ENCODE measurements around the gene RIMBP2.

The RIMBP2 gene

DNA sequence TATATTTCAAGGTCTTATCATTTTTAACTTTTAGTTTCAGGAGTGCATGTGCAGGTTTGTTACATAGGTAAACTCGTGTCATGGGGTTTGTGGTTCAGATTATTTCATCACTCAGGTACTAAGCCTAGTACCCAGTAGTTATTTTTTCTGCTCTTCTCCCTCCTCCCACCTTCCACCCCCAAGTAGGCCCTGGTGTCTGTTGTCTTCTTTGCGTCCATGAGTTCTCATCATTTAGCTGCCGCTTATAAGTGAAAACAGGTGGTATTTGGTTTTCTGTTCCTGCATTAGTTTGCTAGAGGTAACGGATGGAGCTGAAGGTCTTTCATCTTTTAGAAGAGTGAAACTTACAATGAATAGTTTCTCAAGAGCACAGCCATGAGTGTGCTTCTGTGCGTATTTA is 354.0 kb downstream of the RIMBP2 start:
- no peak for DNase-seq (ENCODE audit: extremely low read depth, low read depth)
- TF ChIP-seq, protein P1, sequence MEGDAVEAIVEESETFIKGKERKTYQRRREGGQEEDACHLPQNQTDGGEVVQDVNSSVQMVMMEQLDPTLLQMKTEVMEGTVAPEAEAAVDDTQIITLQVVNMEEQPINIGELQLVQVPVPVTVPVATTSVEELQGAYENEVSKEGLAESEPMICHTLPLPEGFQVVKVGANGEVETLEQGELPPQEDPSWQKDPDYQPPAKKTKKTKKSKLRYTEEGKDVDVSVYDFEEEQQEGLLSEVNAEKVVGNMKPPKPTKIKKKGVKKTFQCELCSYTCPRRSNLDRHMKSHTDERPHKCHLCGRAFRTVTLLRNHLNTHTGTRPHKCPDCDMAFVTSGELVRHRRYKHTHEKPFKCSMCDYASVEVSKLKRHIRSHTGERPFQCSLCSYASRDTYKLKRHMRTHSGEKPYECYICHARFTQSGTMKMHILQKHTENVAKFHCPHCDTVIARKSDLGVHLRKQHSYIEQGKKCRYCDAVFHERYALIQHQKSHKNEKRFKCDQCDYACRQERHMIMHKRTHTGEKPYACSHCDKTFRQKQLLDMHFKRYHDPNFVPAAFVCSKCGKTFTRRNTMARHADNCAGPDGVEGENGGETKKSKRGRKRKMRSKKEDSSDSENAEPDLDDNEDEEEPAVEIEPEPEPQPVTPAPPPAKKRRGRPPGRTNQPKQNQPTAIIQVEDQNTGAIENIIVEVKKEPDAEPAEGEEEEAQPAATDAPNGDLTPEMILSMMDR (IDR thresholded peaks at IDR 0.05; ENCODE audit: low read depth, low read length, missing control alignments): no peak
- no peak overlapping the region for H3K4me3 ChIP-seq (replicated peaks; ENCODE audit: low read depth, low read length)

DNA sequence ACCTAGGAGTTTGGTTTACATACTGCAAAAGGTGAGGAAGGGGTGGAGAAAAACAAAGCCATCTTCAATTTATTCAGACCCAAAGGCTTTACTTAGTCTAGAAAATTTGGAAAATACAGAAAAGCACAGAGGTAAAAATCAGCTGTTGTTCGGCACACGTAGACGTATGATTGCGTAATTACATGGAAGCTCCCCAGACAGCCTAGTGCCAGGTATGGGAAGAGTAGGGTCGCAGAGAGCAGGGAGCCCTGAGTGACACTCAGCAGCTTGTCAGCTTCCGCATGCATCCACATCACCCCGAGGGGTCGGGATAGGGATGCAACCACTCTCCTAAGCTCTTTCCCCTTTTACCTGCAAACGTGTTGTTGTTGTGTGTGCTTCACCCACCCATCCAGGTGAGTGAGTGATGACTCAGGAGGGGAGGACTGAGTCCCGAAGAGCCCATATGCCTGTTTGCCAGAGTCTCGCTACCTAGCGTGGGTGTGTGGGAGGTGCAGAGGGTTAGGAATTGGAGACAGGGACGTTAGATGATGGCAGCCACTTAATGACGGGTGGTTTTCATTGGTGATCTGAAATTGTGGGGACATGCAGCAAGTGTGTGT is 358.3 kb downstream of the RIMBP2 start:
- DNase-seq (ENCODE audit: extremely low read depth, low read depth): no peak
- no peak overlapping the region for H3K4me3 ChIP-seq (replicated peaks; ENCODE audit: low read depth, low read length)
- TF ChIP-seq, protein P1 (IDR thresholded peaks at IDR 0.05; ENCODE audit: low read depth, low read length, missing control alignments): no peak

DNA sequence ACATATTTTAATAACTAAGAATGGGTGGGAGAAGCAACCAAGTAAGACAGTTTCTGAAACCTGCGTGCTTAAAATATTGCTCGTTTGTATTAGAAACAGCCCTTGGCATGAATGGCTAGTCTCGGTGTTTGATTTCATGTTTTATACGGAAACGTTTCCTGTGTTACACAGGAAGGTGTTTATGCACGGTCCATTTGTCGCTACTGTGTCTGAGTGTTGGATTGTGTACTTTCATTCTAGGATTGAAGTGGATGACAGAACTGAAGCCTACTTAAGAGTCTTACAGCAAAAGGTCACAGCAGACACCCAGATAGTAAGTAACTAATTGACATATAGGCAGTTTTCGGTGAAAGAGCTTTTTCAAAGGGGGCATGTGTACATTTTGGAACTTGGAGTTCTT is 358.9 kb downstream of the RIMBP2 start:
- no peak overlapping the region for H3K4me3 ChIP-seq (replicated peaks; ENCODE audit: low read depth, low read length)
- TF ChIP-seq, protein P1 (IDR thresholded peaks at IDR 0.05; ENCODE audit: low read depth, low read length, missing control alignments): no peak
- no peak for DNase-seq (ENCODE audit: extremely low read depth, low read depth)

DNA sequence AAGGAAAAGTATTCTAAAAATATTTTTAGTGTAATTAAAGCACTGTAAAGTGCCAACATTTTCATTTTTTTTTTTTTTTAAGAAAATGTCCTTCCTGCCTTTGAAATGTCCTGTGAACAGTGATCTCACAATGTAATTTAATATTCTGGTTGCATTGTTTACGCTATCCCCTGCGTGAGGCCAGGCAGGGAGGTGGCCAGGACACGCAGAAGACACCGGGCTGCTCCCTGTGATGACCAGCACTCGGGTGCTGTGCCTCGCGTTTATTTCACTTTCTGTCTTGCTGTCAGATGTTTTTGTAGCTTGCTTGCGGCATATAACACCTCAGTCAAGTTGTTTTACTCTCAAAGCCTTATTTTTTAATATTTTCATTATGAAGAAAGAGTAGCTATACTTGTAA is 359.9 kb downstream of the RIMBP2 start:
- no peak overlapping the region for H3K4me3 ChIP-seq (replicated peaks; ENCODE audit: low read depth, low read length)
- no peak for DNase-seq (ENCODE audit: extremely low read depth, low read depth)
- TF ChIP-seq, protein P1 (IDR thresholded peaks at IDR 0.05; ENCODE audit: low read depth, low read length, missing control alignments): no peak

DNA sequence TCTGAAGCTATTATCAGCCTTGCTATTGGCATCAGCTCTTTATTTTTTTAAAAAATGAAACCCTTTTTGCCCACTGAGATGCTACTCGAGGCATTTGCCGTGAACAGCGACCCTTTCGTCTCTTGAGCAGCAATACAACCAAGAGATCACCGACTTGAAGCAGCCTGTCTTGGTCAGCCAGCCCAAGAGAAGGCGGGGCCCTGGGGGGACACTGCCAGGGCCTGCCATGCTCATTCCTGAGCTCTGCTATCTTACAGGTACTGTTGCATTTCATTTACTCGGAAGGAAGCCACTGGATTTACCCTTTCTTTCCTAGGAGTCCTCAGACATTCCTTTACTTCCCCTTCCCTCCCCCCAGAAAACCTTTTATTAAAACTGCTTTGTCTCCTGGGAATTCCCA is 361.7 kb downstream of the RIMBP2 start:
- H3K4me3 ChIP-seq (replicated peaks; ENCODE audit: low read depth, low read length): no peak overlapping the region
- DNase-seq (ENCODE audit: extremely low read depth, low read depth): no peak
- TF ChIP-seq, protein P1 (IDR thresholded peaks at IDR 0.05; ENCODE audit: low read depth, low read length, missing control alignments): no peak

DNA sequence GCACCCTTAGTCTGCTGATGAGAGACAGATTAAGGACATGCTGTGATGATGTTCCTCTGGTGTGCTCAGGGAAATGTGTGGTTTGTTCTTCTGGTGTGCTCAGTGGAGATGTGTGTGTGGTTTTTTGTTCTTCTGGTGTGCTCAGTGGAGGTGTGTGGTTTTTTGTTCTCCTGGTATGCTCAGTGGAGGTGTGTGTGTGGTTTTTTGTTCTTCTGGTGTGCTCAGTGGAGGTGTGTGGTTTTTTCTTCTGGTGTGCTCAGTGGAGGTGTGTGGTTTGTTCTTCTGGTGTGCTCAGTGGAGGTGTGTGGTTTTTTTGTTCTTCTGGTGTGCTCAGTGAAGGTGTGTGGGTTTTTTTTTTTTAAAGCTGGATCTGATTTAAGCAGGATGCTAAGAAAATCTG is 363.0 kb downstream of the RIMBP2 start:
- no peak for DNase-seq (ENCODE audit: extremely low read depth, low read depth)
- TF ChIP-seq, protein P1 (IDR thresholded peaks at IDR 0.05; ENCODE audit: low read depth, low read length, missing control alignments): no peak
- H3K4me3 ChIP-seq (replicated peaks; ENCODE audit: low read depth, low read length): no peak overlapping the region

DNA sequence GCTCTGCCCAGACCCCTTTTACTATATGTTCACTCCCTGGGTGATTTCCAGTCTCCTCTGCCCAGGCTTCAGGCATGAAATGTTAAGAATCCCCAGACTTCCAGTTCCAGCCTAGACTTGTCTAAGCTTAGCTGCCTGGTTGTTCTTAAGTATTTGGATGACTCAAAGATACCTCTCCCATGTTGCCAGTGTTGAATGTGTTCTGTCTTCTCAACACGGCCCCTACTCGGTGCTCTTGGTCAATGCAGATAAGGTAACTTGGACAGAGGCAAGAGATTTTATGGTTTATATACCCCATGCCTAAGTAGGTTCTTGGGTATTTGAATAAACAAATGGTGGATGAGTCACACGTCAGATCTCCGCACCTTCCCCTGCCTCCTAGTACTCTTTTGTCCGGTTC is 364.8 kb downstream of the RIMBP2 start:
- no peak for DNase-seq (ENCODE audit: extremely low read depth, low read depth)
- TF ChIP-seq, protein P1 (IDR thresholded peaks at IDR 0.05; ENCODE audit: low read depth, low read length, missing control alignments): no peak
- no peak overlapping the region for H3K4me3 ChIP-seq (replicated peaks; ENCODE audit: low read depth, low read length)

All from HFF-Myc (cell line).